ENCODE data around the gene ATXN1. TPM values are rescaled to one million over a fixed set of nuclear protein-coding genes. Genes with fewer than 3 reads are reported as not detected.

Gene ATXN1
- total and polyA plus RNA-seq, 2 of the 8 experiments (the other 6 are each of a cell fraction or from before 2014, with no cell fraction given) = 1.6 to 4.0 TPM

DNA sequence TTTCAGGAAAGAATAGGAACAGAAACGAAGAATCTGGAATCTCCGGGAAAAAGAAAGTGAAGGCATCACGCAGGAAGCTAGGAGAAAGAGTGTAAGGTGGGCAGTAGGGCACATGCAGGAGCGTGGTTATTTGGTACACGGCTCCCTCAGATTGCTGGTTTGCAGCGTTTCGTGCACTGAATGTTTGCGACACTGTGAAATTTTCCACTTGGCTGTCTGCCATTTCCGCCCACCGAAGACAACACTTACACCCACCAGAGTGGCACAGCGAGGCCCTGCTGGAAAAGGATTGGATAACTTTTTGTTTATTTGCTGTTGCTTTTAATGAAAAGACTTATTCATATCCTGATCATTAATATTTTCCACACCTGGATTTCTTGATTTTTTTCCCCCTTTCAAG is 274.6 kb downstream of the ATXN1 start:
- Histone ChIP-seq H2AK5ac (ENCODE audit: low read depth, low read length) (no peak overlapping the region), H3K36me3 (ENCODE audit: control insufficient read depth in 2 of 4, insufficient read depth in 4 of 4, low read length in 3 of 4) (no peaks in the 10 kb centered on the region), H3K9me3 (ENCODE audit: insufficient read depth in 2 of 2, low read depth in 1 of 2, low read length in 1 of 2) (peaks cover 0 to 4% of the 10 kb centered on the region in 2 experiments; a peak in 2 of 4 replicates), H4K20me1 (replicated peaks in 1 of 2; ENCODE audit: control insufficient read depth in 1 of 2, insufficient read depth in 2 of 2, low read length in 2 of 2) (no peaks in the 10 kb centered on the region), H3K23me2 (ENCODE audit: low read depth, low read length) (no peaks in the 10 kb centered on the region; the same call in 1 of the 2 replicates), H3K18ac (ENCODE audit: extremely low read depth, low read length) (no peak overlapping the region), H2BK15ac (ENCODE audit: low read length) (no peak overlapping the region), H3K27ac (ENCODE audit: low read depth, low read length) (no peak overlapping the region), H4K5ac (ENCODE audit: insufficient read length, low read depth, low read length) (no peak overlapping the region), H2BK12ac (ENCODE audit: low read depth, low read length) (no peak overlapping the region), H3K14ac (ENCODE audit: insufficient read length) (no peak overlapping the region), H3K79me1 (ENCODE audit: low read depth, low read length) (no peaks in the 10 kb centered on the region), H3K27me3 (replicated peaks in 1 of 4; ENCODE audit: control insufficient read depth in 3 of 4, extremely low read depth in 1 of 4, insufficient read depth in 3 of 4, low read length in 3 of 4) (no peaks in the 10 kb centered on the region), H3K4me1 (replicated peaks in 1 of 4; ENCODE audit: control insufficient read depth in 3 of 4, insufficient read depth in 4 of 4, low read length in 3 of 4) (peaks cover 0 to 3% (median 1%) of the 10 kb centered on the region in 4 experiments; a peak in 1 of 7 replicates), H4K8ac (ENCODE audit: extremely low read depth, insufficient read depth, low read length) (no peak overlapping the region), H2BK20ac (ENCODE audit: low read length) (no peak overlapping the region), H2AFZ (ENCODE audit: low read length) (no peak overlapping the region), H3K4ac (replicated peaks; ENCODE audit: insufficient read length, low read depth, low read length) (no peak overlapping the region), H4K91ac (replicated peaks; ENCODE audit: insufficient read length, low read length) (no peak overlapping the region), H3K4me2 (ENCODE audit: insufficient read depth in 1 of 2, low read depth in 2 of 2, low read length in 2 of 2) (no peak overlapping the region), H2BK120ac (replicated peaks; ENCODE audit: low read depth, low read length) (no peak overlapping the region), H2BK5ac (ENCODE audit: low read depth, low read length) (no peak overlapping the region), H3K9ac (replicated peaks in 1 of 4; ENCODE audit: extremely low read depth in 1 of 4, low read depth in 3 of 4, low read length in 3 of 4) (no peak overlapping the region), H3K23ac (ENCODE audit: insufficient read length) (no peak overlapping the region), H3K4me3 (ENCODE audit: extremely low read depth in 1 of 4, insufficient read depth in 2 of 4, low read depth in 3 of 4, low read length in 4 of 4) (no peak overlapping the region), H3K79me2 (ENCODE audit: control insufficient read depth in 1 of 2, insufficient read depth in 2 of 2, low read length in 2 of 2) (no peaks in the 10 kb centered on the region), H3K56ac (replicated peaks; ENCODE audit: insufficient read length, low read depth, low read length) (no peak overlapping the region)
- WGBS, 2 experiments (ENCODE audit: extremely low coverage in 1 of 2, insufficient coverage in 1 of 2, insufficient read length in 1 of 2, insufficient replicate concordance in 2 of 2, low coverage in 1 of 2, low lambda C conversion rate in 2 of 2, missing lambda C conversion rate in 1 of 2) = 96% methylated on average over 11 of the region's 11 CpGs; no CpG with 5 or more reads in 1 of the 2 experiments
- ChIA-PET POLR2A (ENCODE audit: partially characterized antibody) (interaction anchor here (0.8 kb wide), 1 partner anchor 18 kb away, joined by 3 read pairs; no protein-coding TSS in a partner anchor), CTCF (ENCODE audit: partially characterized antibody) (interaction anchor here (1.2 kb wide), 1 partner anchor 26 kb away, joined by 3 read pairs; no protein-coding TSS in a partner anchor)
- FAIRE-seq (no peak), DNase-seq (ENCODE audit: low read depth in 1 of 2, low spot score in 2 of 2) (no peak)
- TF ChIP-seq CTBP2 (IDR thresholded peaks at IDR 0.05; ENCODE audit: borderline replicate concordance, insufficient read depth, insufficient read length, low read length) (no peak), EP300 (IDR thresholded peaks at IDR 0.05; ENCODE audit: borderline replicate concordance in 1 of 2, low read depth in 2 of 2, low read length in 2 of 2) (no peak), SP1 (IDR thresholded peaks at IDR 0.05; ENCODE audit: low read depth, low read length) (no peak), POLR2A (IDR thresholded peaks at IDR 0.05; ENCODE audit: control extremely low read depth in 1 of 2, low read depth in 2 of 2, low read length in 2 of 2) (no peak), GABPA (IDR thresholded peaks at IDR 0.05; ENCODE audit: borderline replicate concordance, insufficient read depth, low read length) (no peak), CREB1 (IDR thresholded peaks at IDR 0.05) (no peak), POLR2AphosphoS5 (IDR thresholded peaks at IDR 0.05; ENCODE audit: low read depth, low read length) (no peak), KDM4A (IDR thresholded peaks at IDR 0.05; ENCODE audit: low read depth, low read length, severe bottlenecking) (no peak), RFX5 (IDR thresholded peaks at IDR 0.05; ENCODE audit: borderline replicate concordance, low read depth, low read length) (no peak), PHF8 (conservative IDR thresholded peaks at IDR 0.05; ENCODE audit: low read depth, low read length) (no peak), NRF1 (IDR thresholded peaks at IDR 0.05; ENCODE audit: low read depth, low read length) (no peak), HDAC2 (IDR thresholded peaks at IDR 0.05; ENCODE audit: borderline replicate concordance in 1 of 2, low read depth in 2 of 2, low read length in 2 of 2) (no peak)
- TF ChIP-seq, protein P1, sequence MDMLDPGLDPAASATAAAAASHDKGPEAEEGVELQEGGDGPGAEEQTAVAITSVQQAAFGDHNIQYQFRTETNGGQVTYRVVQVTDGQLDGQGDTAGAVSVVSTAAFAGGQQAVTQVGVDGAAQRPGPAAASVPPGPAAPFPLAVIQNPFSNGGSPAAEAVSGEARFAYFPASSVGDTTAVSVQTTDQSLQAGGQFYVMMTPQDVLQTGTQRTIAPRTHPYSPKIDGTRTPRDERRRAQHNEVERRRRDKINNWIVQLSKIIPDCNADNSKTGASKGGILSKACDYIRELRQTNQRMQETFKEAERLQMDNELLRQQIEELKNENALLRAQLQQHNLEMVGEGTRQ (IDR thresholded peaks at IDR 0.05; ENCODE audit: low read length) = no peak
